Islet precursor cell (in vitro differentiated cells): ENCODE results near the gene LGALS8.
A peak's percentile ranks its signal among the peaks of the same experiment; 100 is the strongest.

ENCODE experiments used
- DNase-seq: peaks from one replicate; pipeline ENCODE4 v3.0.0-alpha.2; 2018

Gene LGALS8

DNA sequence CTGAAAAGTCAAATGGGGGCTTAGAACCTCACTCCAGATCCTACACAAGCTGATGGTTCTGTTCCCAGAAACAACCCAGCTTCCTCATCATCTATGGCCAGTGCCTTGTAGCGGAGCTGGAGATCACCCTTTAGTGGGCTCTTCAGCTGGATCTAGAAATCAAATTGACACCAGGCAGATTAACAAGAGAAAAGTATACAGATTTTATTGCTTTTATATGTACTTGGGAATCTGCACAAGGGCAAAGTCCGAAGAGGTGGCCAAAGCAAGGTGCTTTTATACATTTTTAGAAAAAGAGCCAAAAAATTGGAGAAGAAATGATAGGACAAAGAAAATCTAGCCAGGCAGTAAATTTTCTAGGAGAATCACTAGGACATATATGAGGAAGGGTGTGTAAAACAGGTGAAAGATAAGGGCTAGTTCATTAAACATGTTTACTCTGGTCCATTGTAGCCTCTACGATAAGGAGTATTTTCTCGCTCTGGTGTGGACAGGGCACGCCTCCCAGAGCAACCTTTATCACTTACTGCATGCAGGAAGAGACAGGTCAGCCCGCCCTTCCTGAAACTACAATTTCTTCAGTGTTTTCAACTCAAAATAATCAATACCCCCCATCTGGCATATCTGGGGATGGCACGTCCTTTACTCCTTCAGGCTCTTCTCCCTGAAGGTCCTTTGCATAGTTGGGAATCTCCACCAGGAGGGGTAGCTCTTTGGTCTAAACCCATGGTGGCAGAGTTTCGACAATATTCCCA lies 14.0 kb upstream of the LGALS8 start:
- no peak for DNase-seq

DNA sequence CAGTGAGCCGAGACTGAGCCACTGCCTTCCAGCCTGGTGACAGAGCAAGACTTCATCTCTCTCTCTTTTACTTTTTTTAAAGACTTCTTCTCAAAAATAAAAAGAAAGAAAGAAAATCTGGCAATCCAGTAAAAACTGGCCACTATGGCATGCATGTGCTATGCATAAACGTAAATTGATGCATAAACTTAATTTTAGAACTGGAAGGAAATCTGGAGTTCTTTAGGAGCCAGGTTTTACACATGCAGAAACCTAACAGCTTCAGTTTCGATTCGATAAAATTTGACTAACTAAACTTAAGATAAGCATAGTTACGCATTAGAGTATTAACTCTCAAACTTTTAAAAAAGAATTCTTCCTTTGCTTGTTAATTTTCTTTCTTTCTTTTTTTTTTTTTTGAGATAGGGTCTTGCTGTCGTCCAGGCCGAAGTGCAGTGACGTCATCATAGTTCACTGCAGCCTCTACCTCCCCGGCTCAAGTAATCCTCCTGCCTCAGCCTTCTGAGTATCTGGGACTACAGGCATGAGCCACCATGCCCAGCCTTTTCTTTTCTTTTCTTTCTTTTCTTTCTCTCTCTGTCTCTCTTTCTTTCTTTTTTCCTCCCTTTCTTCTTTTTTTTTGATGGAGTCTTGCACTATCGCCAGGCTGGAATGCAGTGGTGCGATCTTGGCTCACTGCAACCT lies 11.9 kb upstream of the LGALS8 start:
- DNase-seq: no peak

DNA sequence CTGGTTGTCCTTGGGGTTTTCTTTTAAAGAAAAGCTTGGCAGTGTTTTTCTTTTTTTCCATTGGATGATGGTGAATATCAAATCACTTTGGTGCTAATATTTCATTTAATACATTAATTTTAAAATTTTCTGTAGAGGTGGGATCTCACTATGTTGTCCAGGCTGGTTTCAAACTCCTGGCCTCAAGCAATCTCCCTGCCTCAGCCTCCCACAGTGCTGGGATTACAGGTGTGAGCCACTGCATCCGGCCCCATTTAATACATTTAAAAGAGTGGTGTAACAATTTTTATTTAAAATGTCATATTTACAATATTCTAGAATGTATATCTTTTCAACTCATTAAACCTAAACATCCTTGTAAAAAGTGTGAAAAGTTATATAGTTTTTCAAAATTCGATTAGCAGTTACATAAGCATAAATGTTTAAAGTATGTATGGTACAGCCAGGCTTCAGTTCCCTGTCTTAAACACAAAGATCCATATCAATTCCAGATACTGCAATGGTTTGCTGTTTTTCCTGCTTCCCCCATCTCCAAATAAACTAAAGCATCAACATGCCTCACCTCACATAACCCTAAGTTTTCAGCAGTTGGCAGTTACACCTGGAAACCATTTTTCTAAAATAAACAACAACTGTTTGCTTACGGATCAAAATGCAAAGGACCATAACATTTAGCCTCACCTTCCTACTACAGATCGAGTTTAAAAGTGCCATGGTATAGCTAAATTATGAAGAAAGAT lies 8.9 kb upstream of the LGALS8 start:
- DNase-seq: no peak

DNA sequence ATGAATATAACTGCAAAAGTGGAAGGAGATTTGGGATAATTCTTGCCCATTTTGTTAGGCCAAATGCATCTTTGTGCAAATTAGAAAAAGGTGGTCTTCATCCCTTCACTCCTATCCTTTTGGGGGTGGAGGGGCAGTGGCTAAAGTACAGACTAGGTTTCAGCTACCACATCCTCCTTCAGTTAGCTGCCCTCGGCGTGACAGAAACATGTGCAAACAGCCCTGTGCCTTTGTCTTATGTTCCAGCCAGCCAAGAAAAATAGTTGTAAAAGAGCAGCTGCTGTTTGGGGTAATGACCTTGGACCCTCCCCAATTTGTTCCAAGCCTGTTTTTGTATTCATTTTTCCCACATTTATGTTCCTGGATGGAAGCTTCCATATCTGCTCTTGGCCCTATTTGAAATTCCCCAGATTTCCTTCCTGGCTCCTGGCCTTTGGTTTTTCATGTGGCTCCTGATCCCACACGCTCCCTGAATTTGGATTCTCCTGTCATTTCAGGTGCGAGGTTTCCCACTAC lies 8.3 kb upstream of the LGALS8 start:
- DNase-seq: no peak

DNA sequence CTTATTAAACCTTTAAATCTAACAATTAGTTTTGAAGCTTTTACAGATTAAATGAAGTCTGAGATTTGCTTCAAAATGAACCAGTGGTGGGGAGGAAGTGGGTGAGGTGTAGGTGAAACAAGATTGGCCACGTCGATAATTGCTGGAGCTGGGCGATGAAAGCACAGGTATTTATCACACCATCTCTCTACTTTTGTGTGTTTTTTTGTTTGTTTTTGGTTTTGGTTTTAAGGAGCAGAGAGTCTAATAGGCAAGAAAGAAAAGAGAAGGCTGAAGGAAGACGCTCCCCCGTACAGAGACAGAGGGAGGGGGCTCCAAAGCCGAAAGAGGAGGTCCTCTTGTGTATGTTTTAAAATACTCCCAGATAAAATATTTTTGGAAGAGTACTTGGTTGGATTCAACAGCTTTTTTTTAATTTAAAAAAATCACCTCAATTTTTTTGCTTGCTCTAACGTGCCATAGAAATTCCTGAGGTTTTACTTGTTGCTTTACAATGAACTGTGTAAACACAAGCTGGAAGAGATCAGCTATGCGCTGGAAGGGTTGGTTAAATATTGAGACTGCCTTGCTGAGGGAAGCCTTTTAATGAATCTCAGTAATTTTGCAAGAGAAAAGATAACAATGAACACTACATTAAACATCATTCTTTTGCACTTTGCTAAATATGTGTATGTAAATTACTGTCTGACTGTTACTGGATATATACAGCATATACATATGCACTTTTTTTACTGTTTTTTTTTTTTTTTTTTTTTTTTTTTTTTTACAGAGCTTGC lies 6.7 kb upstream of the LGALS8 start:
- no peak for DNase-seq

DNA sequence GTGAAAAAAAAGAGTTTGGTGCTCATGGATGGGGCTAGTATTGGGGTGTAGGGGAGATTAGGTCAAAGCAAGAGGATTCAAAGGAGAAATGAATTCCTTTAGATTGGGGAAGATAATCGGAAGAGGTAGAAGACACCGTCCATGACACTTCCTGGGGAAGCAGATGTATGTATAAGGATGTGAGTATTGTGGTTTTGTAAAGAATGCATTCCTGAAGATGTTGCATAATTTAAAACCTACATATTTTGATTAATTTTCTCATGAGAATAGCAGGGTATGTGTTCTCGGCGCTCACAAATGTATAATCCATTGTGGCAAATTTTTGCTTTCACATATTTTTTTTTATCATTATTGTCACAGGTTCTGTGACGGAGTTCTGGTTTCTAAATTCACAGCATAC lies 5.5 kb upstream of the LGALS8 start:
- no peak for DNase-seq

DNA sequence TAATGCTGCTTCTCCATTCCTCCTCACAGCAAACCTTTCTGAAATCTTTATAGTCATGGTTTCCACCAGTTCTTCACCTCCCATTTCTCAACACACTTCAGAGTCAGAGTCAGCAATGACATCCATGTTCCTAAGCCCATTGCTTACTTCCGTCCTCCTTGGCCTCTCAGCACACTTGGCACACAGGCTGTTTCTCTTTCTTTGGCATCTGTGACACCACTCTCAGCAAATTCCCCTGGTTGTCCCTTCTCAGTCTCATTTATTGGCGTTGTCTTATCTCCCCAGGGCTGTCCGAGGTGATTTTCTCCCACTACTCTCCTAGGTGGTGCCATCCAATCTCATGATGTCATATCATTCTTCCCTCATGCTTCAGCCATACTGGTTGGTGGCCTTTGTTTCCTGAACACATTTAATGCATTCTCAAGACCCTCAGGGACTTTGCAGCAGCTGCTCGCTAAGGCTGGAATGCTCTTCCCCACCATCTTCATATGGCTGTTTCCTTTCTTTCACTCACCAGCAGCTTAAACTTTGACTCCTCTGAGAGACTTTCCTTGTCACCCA lies 3.3 kb upstream of the LGALS8 start:
- DNase-seq: no peak

DNA sequence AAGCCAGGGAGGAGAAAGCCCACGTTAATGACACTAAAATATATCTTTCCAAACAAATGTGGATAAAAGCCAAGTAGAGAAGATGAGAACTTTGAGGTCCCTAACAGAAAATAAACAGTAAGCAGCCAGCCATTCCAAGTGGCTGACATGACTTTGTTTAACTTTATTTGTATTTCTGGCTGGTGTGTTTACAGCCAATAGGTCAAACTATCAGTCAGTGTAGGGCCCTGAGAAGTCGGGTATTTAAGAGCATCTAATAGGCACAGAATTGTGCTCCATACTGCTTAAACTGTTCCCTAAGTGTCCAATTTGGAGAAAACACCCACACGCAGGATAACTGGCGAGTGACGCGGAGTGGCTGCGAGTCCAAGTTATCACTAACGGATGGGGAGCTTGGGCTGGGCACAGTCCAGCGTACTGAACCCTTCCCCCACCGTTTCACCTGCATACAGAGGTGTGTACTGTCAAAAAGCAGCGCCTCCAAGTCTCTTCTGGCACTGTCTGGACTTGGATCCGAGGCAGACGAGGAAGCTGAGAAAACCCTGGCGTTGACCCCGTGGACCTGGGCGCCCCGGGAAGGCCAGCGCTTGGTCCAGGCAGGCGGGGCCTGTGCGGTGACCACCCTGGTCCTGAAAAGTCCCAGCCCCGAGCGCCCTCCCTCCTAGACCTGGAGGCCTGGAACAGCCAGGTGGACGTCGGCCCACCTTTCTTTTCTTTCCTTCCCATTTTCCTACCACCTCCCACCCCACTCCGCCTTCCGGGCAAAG lies 662 bp upstream of the LGALS8 start:
- no peak for DNase-seq

DNA sequence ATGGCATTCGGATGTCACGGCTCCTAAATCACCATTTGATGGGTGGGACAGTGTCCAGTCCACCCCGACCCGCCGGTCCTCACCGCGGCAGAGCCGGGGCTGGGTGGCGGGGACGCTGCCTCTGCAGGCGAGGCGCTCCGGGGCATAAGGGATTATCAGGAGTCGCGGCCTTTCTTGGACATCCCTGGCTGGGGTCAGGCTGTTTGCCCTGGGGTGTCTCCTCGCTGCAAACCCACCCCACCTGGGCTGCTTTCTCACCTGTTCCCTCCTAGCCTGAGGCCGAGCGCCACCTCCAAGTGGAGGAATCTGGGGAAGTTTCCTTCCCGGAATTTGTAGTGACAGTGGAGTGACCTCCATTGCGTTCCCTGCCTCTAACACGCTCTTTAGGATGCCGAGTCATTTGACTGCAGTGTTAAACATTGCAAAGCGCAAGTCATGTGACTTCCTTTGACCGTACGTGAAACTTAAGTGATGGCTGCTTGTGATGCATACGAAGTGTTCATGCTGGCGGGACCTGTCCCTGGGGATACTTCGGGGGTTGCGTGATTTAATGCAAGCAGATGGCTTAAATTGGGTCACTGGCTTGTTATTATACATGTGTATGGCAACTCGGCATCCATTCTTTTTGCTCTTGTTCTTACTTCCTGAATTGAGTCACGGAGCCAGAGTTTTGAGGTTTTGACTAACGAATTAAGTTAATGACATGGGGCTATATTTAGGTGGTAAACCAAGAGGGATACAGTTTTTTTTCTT lies 536 bp downstream of the LGALS8 start:
- DNase-seq: peak; percentile 78

DNA sequence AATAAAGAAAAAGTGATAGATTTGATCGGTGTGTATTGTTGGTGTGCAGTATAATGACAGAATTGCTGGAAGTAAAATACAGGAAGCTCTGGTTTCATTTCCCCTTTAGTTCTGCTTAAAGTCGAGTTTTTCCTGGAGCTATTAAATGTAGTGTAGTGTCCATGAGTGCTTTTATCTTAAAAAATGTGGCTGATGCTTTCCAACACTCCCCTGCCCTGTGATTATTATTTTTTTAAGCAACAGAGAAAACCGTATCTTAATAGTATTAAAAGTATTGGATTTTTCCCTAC lies 1.1 kb downstream of the LGALS8 start:
- DNase-seq: no peak

DNA sequence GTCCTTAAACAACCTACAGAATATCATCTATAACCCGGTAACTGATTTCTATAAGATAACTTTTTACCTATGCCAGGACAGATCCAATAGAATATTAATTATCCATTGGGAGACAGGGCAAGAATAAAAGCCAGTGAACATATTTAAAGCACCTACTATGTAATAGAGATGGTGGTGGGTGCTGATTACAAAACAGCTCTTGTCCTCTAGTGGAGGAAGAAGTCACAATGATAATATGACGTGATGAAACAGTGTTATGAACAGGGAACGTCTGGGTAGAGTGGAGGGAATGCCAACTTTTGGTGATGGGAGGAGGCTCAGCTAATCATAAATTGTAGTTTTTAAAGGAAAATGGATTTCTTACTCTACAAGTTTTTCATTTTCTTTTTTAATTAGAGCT lies 2.3 kb downstream of the LGALS8 start:
- no peak for DNase-seq

DNA sequence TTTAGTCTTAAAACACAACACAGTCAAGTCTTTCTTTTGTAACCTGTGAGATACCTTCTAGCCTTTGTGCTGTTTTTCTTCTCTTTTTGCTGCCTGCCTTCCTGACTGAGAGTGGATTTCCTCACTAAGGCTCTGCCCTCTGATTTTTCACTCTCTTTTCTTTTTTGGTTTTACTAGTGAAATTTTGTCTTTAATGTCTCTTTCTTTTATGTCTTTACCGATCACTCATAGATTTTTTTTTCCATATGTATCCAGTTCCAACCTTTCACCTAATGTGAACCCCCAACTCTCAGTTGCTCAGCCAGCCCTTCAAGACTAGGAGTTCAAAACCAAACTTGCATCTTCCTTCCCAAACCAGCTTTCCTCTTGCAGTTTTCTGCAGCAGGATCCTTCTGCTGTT lies 6.5 kb downstream of the LGALS8 start:
- no peak for DNase-seq

DNA sequence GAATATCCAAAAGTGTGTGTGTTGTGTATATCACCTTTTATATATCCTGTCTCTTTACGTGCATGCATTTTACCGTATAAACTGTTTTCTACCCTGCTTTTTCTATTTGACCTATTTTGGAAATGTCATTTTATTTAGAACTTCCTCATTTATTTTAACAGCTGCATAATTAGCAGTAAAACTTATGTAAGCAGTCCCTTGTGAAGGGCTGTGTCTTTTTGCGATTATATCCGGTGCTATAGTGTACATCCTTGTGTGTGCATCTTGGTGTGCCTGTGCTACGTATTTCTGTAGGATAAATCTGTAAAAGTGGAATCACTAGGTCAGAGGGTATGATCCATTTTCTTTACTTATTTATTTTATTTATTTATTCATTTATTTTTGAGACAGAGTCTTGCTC lies 7.2 kb downstream of the LGALS8 start:
- no peak for DNase-seq

DNA sequence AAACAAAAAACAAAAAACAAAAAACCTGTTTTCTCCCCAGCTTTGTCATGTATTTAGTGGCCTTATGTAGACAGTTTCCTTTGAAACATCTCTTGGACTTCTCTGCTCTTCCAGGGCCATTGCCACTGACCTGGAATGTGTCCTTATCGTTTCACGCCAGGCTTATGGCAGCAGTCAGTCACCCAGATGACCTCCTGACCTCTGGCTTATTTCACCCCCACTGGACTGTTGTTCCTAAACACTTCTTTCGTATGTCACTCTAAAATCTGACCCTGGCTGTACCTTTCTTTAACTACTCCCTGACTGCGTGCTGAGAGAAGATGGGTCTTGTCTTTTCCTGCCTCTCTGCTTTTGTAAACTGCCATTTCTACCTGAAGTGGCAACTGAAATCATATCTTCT lies 9.1 kb downstream of the LGALS8 start:
- DNase-seq: no peak

DNA sequence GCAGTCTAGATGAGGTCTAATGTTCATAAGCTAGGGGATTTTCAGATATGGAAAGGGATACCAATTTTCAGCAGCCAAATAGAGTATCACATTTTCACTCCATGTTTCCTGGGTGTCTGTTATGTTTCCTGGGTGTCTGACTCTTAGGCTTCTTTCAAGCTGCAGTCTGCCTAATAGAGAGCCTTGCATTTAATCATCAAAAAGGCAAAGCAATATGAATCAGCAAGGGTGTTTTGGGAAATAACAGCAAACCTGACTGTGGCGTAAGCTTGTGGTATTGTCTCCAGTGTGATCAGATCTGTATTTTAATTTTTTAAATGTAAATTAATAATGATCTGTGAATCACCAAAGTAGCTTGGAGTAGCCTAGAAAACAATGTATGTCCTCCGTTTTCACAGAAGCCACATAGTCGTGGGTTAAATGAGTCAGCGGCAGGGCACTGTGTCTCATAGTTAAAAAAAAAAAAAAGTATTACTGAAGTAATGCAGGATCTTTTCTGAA lies 10.4 kb downstream of the LGALS8 start:
- no peak for DNase-seq

DNA sequence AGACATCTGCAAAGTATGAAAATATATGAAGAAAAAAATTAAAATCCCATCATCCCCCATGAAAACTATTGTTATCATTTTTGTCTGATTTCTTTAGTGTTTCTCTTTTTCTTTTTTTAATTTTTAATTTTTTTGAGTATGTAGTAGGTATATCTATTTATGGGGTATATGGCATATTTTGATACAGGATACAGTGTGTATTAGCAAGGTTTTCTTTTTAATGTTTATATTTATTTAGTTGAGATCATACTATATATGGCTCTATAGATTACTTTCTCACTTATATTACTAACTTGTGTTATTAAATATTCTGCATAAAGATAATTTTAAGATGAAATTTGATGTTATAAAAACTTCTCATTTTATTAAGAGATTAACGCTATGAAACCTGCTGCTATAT lies 11.4 kb downstream of the LGALS8 start:
- DNase-seq: no peak

DNA sequence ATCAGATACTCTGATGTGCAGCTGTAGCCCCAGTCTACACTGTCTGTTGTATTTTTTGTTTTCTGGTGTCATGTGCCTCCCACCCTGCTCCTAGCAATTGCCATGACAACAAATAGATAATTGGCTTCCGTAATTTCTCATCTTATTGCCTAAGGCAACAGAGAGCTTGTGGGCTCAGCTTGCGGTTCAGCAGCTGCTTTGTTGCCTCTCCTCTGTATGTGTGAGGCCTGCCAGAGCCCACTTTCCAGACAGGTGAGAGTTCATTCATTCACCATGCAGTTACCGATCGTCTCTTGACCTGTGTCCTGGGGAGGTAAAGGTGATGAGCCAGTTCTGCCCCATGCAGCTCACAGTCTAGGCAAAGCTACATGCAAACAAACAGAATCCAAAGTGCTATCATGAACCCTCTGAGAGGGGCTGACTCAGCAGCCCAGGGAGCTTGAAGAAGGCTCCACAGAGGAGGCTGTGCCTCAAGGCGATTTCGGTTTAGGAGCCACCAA lies 11.9 kb downstream of the LGALS8 start:
- peak; percentile 68 for DNase-seq

DNA sequence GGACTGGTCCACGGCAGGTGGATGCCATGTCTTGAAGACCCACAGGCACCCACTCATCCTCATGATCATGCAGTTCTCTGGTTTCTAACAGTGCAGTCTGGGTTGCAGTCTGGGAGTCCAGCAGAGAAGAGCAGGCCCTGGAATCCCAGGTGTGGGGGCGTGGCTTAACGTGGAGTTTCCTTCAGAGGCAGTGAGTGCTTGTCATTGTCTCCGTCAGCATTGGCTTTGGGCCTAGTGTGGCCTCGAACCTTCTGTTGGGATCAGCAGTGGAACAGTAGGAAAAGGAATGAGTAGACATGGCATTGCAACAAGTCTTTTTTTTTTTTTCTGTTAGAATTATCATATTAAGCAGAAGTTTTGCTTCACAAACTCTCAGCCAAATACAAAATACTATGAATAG lies 12.8 kb downstream of the LGALS8 start:
- no peak for DNase-seq

DNA sequence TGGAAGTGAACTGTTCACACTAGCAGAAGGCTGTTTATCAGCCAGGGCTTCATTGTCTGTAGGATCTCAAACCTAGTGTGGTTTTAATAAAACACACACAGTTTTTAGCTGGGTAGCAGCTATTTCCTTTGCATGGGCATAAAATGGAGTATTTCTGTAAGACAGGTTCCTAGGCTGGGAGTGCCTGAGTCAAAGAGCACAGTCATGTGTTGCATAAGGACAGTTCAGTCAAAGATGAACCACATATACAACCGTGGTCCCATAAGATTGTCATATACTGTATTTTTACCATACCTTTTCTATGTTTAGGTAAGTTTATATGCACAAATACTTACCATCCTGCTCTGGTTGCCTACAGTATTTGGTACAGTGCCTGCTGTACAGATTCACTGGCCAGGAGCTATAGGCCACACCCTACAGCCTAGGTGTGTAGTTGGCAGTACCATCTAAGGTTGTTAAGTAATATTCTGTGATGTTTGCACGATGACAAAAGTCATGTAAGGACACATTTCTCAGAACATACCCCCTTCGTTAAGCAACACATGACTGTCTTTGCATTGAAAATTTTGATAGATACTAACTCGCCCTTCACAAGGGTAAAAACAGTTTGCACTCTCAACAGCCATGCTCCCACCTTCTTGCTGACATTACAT lies 17.2 kb downstream of the LGALS8 start:
- DNase-seq: no peak

DNA sequence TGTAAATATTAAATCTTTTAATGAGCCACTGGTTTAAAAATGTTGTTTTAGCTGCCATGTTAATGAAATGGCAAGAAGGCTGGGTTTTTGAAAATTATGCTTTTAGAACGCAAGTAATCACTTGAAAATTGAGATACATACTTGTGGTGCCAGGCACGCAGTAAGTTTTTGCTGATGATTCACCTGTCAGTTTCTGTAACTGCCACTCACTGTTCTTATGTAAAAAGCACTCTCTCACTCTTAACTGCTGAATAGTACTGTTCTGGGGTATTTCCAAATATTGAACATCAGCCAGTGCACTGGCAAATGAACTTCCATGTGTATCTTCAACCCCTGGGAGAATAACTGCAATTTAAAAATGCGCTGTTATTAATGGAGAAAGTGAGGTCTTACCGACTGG lies 17.9 kb downstream of the LGALS8 start:
- DNase-seq: no peak
